Measurements from ENCODE around the gene URM1. TPM values are rescaled to one million over a fixed set of nuclear protein-coding genes. Genes with fewer than 3 reads are reported as not detected.

The URM1 gene
- total RNA-seq, 4 donors from 2014 or later, result 24.7 to 37.5 (median 27.9) TPM

DNA sequence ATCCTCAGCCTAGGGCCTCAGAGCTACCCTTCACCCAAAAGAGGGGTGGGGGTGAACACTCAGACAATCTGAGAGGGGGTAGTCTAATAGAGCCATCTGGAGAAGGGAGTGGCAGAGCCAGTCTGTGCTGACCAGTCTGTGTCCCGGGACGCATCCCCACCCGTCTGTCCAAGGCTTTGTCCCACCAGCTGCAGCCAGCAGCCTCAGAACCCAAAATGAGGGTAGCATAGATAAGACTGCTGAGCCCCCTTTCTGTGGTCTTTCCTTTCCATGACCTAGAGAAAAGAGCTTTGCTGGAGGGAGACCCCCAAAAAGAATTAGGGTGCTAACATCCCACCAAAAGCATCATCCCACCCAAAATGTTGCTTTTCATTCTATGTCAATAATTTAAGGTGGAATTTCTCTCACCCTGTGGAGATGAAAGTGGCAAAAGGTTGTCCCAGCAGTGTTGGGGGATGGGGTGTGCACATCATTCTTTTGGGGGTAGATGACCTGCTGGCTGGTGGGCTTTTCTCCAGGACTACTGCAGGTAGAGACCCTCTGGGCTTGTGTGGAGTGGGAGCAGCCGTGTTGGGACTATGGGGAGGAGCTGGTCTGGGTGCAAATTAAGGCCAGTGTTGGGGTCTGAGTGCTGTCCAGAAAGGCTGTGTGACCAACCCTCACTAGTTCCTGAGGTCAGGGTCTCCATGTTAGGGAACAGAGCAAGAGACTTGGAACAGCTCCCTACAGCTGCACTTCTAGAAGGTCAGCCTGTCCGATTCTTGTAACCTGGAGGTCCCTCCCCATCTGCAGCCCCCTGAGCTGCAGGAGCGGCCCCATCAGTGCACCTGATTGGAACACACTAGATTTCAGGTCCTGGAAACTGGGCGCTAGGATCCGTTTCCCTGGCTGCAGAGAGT lies 19.9 kb downstream of the URM1 start:
- DNase-seq, result no peak
- Histone ChIP-seq H3K4me1 (no peaks in the 10 kb centered on the region), H3K27ac (no peak overlapping the region), H3K4me3 (no peak overlapping the region), H3K27me3 (peaks cover 12% of the 10 kb centered on the region), H3K9me3 (no peaks in the 10 kb centered on the region), H3K36me3 (peaks cover 0 to 21% (median 8%) of the 10 kb centered on the region in 4 donors)
- in situ Hi-C loops (cut with MboI; ENCODE audit: low pct_ligation_motif_present in 1 of 4, low pct_unique_long_range_greater_than_20kb in 1 of 4, low sequenced_read_pairs in 3 of 4), result no loop called here
- TF ChIP-seq POLR2A (IDR thresholded peaks at IDR 0.05) (no peak), POLR2AphosphoS5 (IDR thresholded peaks at IDR 0.05) (no peak), EP300 (IDR thresholded peaks at IDR 0.05; ENCODE audit: low read depth) (no peak)
- TF ChIP-seq, protein P1, sequence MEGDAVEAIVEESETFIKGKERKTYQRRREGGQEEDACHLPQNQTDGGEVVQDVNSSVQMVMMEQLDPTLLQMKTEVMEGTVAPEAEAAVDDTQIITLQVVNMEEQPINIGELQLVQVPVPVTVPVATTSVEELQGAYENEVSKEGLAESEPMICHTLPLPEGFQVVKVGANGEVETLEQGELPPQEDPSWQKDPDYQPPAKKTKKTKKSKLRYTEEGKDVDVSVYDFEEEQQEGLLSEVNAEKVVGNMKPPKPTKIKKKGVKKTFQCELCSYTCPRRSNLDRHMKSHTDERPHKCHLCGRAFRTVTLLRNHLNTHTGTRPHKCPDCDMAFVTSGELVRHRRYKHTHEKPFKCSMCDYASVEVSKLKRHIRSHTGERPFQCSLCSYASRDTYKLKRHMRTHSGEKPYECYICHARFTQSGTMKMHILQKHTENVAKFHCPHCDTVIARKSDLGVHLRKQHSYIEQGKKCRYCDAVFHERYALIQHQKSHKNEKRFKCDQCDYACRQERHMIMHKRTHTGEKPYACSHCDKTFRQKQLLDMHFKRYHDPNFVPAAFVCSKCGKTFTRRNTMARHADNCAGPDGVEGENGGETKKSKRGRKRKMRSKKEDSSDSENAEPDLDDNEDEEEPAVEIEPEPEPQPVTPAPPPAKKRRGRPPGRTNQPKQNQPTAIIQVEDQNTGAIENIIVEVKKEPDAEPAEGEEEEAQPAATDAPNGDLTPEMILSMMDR (IDR thresholded peaks at IDR 0.05), result no peak
- 94% methylated on average over 8 of the region's 8 CpGs; no CpG with 5 or more reads in 1 of the 2 donors for WGBS, 2 donors (ENCODE audit: low coverage in 1 of 2)
- intact Hi-C loops (cut with DNase I; ENCODE audit: low total_unique reads), result no loop called here

DNA sequence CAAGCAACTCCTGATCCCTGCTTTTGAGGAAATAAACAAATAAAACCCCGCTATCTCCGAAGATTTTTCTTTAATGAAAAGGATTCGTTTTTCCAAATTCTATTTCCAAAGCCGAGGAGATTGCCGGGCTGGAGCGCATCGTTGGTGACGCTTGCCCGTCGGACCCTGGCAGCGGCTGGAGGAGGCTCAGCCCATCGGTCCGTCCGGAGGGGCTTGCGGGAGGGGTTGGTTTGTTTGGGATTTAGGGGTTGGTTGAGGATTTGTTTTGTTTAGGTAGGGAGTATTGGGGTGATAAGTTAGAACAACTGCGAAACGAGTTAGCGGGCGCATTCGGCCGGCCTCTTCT lies 20.8 kb downstream of the URM1 start:
- H3K27me3 ChIP-seq, result peaks cover 21% of the 10 kb centered on the region
- H3K4me3 ChIP-seq, result no peak overlapping the region
- DNase-seq, result no peak
- intact Hi-C loops (cut with DNase I; ENCODE audit: low total_unique reads) (no loop called here), in situ Hi-C loops (cut with MboI; ENCODE audit: low pct_ligation_motif_present in 1 of 4, low pct_unique_long_range_greater_than_20kb in 1 of 4, low sequenced_read_pairs in 3 of 4) (no loop called here)
- H3K4me1 ChIP-seq, result no peaks in the 10 kb centered on the region
- TF ChIP-seq EP300 (IDR thresholded peaks at IDR 0.05; ENCODE audit: low read depth) (no peak), POLR2AphosphoS5 (IDR thresholded peaks at IDR 0.05) (no peak), POLR2A (IDR thresholded peaks at IDR 0.05) (no peak)
- TF ChIP-seq, protein P1 (IDR thresholded peaks at IDR 0.05), result no peak
- H3K36me3 ChIP-seq, result peaks cover 0 to 21% (median 8%) of the 10 kb centered on the region in 4 donors
- 95% methylated on average over 21 of the region's 21 CpGs; no CpG with 5 or more reads in 1 of the 2 donors for WGBS, 2 donors (ENCODE audit: low coverage in 1 of 2)
- no peaks in the 10 kb centered on the region for H3K9me3 ChIP-seq
- no peak overlapping the region for H3K27ac ChIP-seq

DNA sequence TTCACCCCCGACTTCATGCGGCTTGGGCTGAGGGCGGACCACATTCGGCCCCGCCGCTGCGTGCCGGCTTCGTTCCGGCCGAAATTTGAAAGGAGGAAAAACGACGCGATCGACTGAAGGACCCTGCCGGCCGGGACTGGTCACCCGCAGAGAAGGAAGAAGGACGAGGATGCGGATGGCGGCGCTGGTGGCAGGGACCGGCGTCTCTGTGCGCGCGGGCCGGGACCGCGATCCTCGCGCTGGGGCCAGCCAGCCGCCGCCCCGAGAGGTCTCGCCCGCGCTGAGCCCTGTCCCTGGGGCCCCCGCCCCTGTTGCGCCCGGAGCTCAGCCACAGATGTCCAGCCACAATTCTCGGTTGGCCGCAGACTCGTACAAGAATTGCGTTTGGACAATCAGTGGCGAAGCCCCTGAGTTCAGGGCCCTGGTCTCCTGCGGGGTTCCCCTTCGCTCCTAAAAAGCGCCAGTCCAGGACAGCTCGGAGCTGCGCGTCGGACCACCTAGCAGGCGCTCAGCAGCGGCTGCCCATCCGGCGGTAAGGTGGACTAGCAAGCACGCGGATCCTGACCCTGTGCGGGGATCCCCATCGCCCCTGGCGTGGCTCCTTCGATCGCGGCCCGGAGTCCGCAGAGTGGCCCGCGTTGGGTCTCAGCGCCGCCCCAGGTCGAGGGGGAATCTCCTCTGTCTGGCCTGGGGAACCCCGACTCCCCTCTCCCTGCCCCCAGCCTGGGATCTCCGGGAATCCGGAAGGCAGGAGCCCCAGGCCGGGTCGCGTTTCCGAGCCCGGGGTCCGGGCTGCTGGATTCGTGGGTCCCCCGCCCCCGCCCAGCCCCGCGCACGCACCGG lies 21.3 kb downstream of the URM1 start:
- DNase-seq, result no peak
- Histone ChIP-seq H3K9me3 (no peaks in the 10 kb centered on the region), H3K4me1 (no peaks in the 10 kb centered on the region), H3K27me3 (peaks cover 21% of the 10 kb centered on the region), H3K27ac (no peak overlapping the region), H3K4me3 (no peak overlapping the region), H3K36me3 (peaks cover 0 to 19% (median 8%) of the 10 kb centered on the region in 4 donors)
- in situ Hi-C loops (cut with MboI; ENCODE audit: low pct_ligation_motif_present in 1 of 4, low pct_unique_long_range_greater_than_20kb in 1 of 4, low sequenced_read_pairs in 3 of 4) (no loop called here), intact Hi-C loops (cut with DNase I; ENCODE audit: low total_unique reads) (no loop called here)
- WGBS, 2 donors (ENCODE audit: low coverage in 1 of 2), result 60 to 90% methylated on average over 2 to 73 of the region's 88 CpGs
- TF ChIP-seq EP300 (IDR thresholded peaks at IDR 0.05; ENCODE audit: low read depth), result no peak
- no peak for TF ChIP-seq POLR2AphosphoS5 (IDR thresholded peaks at IDR 0.05)
- TF ChIP-seq POLR2A (IDR thresholded peaks at IDR 0.05), result no peak
- TF ChIP-seq, protein P1 (IDR thresholded peaks at IDR 0.05), result no peak

DNA sequence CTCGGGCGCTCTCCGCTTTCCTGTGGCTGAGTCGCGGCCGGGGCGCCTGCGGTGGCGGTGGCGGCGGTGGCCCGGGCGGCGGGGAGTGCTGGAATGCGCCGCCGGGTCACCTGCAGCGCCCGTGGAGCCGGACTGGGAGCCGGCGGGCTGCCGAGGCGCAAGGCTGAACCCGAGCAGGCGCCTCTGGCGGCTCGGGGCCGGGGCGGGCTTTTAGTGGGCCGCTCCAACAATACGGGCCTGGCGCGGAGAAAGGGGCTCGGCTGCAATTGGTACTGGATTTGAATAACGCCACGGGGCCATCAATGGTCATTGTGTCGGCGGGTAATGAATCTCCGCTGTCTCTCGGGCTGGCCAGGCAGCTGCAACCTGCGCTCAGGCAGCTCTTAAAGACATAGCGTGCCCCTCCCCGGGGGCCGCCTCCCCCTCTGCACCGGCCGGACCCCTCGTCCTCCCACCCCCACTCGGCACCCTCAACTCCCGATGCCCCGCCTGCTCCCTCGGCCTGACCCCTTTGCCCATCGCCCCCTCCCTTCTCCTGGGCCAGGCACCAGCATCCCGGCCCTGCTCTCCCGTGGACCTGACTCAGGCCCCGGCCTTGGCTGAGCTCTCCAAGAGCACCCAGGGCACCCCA lies 22.1 kb downstream of the URM1 start:
- H3K4me3 ChIP-seq, result no peak overlapping the region
- no peak overlapping the region for H3K27ac ChIP-seq
- no peaks in the 10 kb centered on the region for H3K4me1 ChIP-seq
- TF ChIP-seq POLR2AphosphoS5 (IDR thresholded peaks at IDR 0.05), result no peak
- TF ChIP-seq, protein P1 (IDR thresholded peaks at IDR 0.05), result no peak
- H3K27me3 ChIP-seq, result peaks cover 26% of the 10 kb centered on the region
- in situ Hi-C loops (cut with MboI; ENCODE audit: low pct_ligation_motif_present in 1 of 4, low pct_unique_long_range_greater_than_20kb in 1 of 4, low sequenced_read_pairs in 3 of 4) (no loop called here), intact Hi-C loops (cut with DNase I; ENCODE audit: low total_unique reads) (no loop called here)
- WGBS, 2 donors (ENCODE audit: low coverage in 1 of 2), result 80 to 85% methylated on average over 12 to 56 of the region's 56 CpGs
- H3K36me3 ChIP-seq, result peaks cover 0 to 12% (median 6%) of the 10 kb centered on the region in 4 donors
- H3K9me3 ChIP-seq, result no peaks in the 10 kb centered on the region
- DNase-seq, result no peak

Measured in transverse colon (tissue), 4 donors.